HEK293 (cell line): ENCODE results near the gene C17orf113.
"Not testable (repeated sequence)": the region's sequence is repeated elsewhere in the genome, so short reads cannot be mapped to it uniquely, and the experiment has no call there.

ENCODE experiments used
- CTCF ChIA-PET: fragments of 350-600 bp; formaldehyde crosslinking; extraction: SDS; loops from one replicate; lab custom pipeline; 2021; ENCODE audit warnings: antibody characterized with exemption; lab: Yijun Ruan, JAX
- POLR2A ChIA-PET: fragments of 300-600 bp; formaldehyde crosslinking; extraction: SDS; loops from one replicate; lab custom pipeline; 2020; ENCODE audit warnings: antibody characterized with exemption, inconsistent platforms; lab: Yijun Ruan, JAX
- H3K27ac ChIP-seq: fragments of 200-500 bp; sonication (Bioruptor generic); 2 replicates; pipeline ENCODE4 v1.5.1; 2014; ENCODE audit warnings: low read depth, low read length, control low read depth, inconsistent platforms; ENCODE audit errors: extremely low read depth
- H3K36me3 ChIP-seq, 2 experiments: fragments of 200-500 bp in 1 of 2; sonication (Bioruptor generic) in 1 of 2; 1 replicate in 1 of 2; 2 replicates in 1 of 2; pipeline ENCODE4 v1.5.1; 2014 to 2017; ENCODE audit warnings: inconsistent platforms in 2 of 2, low read length in 2 of 2; ENCODE audit not compliant: control insufficient read depth in 2 of 2, insufficient read depth in 1 of 2
- H3K4me1 ChIP-seq: fragments of 200-500 bp; sonication (Bioruptor generic); 2 replicates; pipeline ENCODE4 v1.5.1; 2014; ENCODE audit warnings: mild to moderate bottlenecking, low read length, inconsistent platforms; ENCODE audit not compliant: control insufficient read depth, insufficient read depth
- H3K4me3 ChIP-seq: 2 replicates; pipeline ENCODE4 v1.5.1; 2011; ENCODE audit warnings: low read depth, mild to moderate bottlenecking, control low read depth, low read length, moderate library complexity
- H3K9me3 ChIP-seq: fragments of 200-500 bp; sonication (Bioruptor generic); 2 replicates; pipeline ENCODE4 v1.5.1; 2014; ENCODE audit warnings: low read depth, low read length, inconsistent platforms; ENCODE audit not compliant: control insufficient read depth, insufficient read depth
- HIC1 ChIP-seq: fragments of 450-650 bp; formaldehyde crosslinking; IDR thresholded peaks from 2 replicates; pipeline ENCODE4 v1.5.1; 2016; ENCODE audit warnings: missing biosample characterization, missing genetic modification characterization
- KLF17 ChIP-seq: fragments of 450-650 bp; formaldehyde crosslinking; IDR thresholded peaks from 2 replicates; pipeline ENCODE4 v1.5.1; 2016; ENCODE audit warnings: missing biosample characterization, missing genetic modification characterization
- KLF9 ChIP-seq: fragments of 450-650 bp; formaldehyde crosslinking; IDR thresholded peaks from 2 replicates; pipeline ENCODE4 v1.5.1; 2016; ENCODE audit warnings: missing biosample characterization, missing genetic modification characterization, low read depth
- MYNN ChIP-seq: fragments of 450-650 bp; formaldehyde crosslinking; IDR thresholded peaks from 2 replicates; pipeline ENCODE4 v1.5.1; 2016; ENCODE audit warnings: missing biosample characterization, missing genetic modification characterization, borderline replicate concordance
- ZBTB8A ChIP-seq: fragments of 450-650 bp; formaldehyde crosslinking; IDR thresholded peaks from 2 replicates; pipeline ENCODE4 v1.5.1; 2016; ENCODE audit warnings: missing biosample characterization, missing genetic modification characterization
- ZNF18 ChIP-seq: fragments of 450-650 bp; formaldehyde crosslinking; IDR thresholded peaks from 2 replicates; pipeline ENCODE4 v1.5.1; 2016; ENCODE audit warnings: missing biosample characterization, missing genetic modification characterization
- ZNF184 ChIP-seq: fragments of 450-650 bp; IDR thresholded peaks from 2 replicates; pipeline ENCODE4 v1.5.1; 2018; ENCODE audit warnings: missing biosample characterization, mild to moderate bottlenecking, missing genetic modification characterization
- ZNF449 ChIP-seq: fragments of 450-650 bp; formaldehyde crosslinking; IDR thresholded peaks from 2 replicates; pipeline ENCODE4 v1.5.1; 2017; ENCODE audit warnings: missing biosample characterization, mild to moderate bottlenecking, missing genetic modification characterization, moderate library complexity
- ZNF610 ChIP-seq: fragments of 450-650 bp; formaldehyde crosslinking; IDR thresholded peaks from 2 replicates; pipeline ENCODE4 v1.5.1; 2016; ENCODE audit warnings: missing biosample characterization, missing genetic modification characterization, borderline replicate concordance
- ZSCAN5A ChIP-seq: fragments of 450-650 bp; formaldehyde crosslinking; IDR thresholded peaks from 2 replicates; pipeline ENCODE4 v1.5.1; 2016; ENCODE audit warnings: missing biosample characterization, missing genetic modification characterization

The C17orf113 gene

GRCh38 chr17:42016941-42017865 is 33.2 kb downstream of the C17orf113 start, which contains the start of gene DNAJC7 (continued):
- TF ChIP-seq ZSCAN5A (tag by site-specific recombination): 0 out of 2 replicates have a peak, but pooled peaks have one; percentile 61
- TF ChIP-seq, all 188 proteins: peak for 76

GRCh38 chr17:42016411-42016831 is 34.0 kb downstream of the C17orf113 start:
- TF ChIP-seq ZNF610 (tag by site-specific recombination) (no peak), HIC1 (tag by site-specific recombination) (0 out of 2 replicates have a peak, but pooled peaks have one; percentile 31)
- Histone ChIP-seq H3K27ac (peak overlapping the region; percentile 91), H3K4me1 (peaks cover 3% of the 10 kb centered on the region; the same call in 1 of the 2 replicates), H3K9me3 (no peaks in the 10 kb centered on the region), H3K4me3 (peak overlapping the region; percentile 79), H3K36me3 (peaks cover 7 to 15% of the 10 kb centered on the region in 2 experiments; a peak in 2 of 3 replicates)
- POLR2A ChIA-PET: interaction anchor here (0.9 to 5.4 kb wide), 11 partner anchors 10 to 406 kb away, joined by 3 to 50 read pairs (median 7); partner anchors contain the start of genes ACLY, CAVIN1 and CNP
- CTCF ChIA-PET: interaction anchor here (0.7 to 12.6 kb wide), 11 partner anchors 9 to 166 kb away, joined by 3 to 260 read pairs (median 4); partner anchors contain the start of genes ACLY, CNP, DHX58 and HSPB9

- POLR2A ChIA-PET, H3K4me1 ChIP-seq, H3K27ac ChIP-seq, H3K9me3 ChIP-seq, H3K4me3 ChIP-seq: not testable (repeated sequence)
- peaks cover 10 to 22% of the 10 kb centered on the region in 2 experiments for H3K36me3 ChIP-seq
- CTCF ChIA-PET: interaction anchor here (0.8 kb wide), 1 partner anchor 51 kb away, joined by 4 read pairs; no protein-coding TSS in a partner anchor
These were observed 36.7 kb downstream of the C17orf113 start for GRCh38 chr17:42013740-42014139.

GRCh38 chr17:42012363-42012762 is 38.0 kb downstream of the C17orf113 start:
- 0 out of 2 replicates have a peak, but pooled peaks have one; percentile 27 for TF ChIP-seq ZNF18 (tag by site-specific recombination)
- ChIA-PET CTCF (interaction anchor here (1.2 kb wide), 1 partner anchor 89 kb away, joined by 4 read pairs; no protein-coding TSS in a partner anchor), POLR2A (interaction anchor here (0.8 kb wide), 1 partner anchor 8 kb away, joined by 3 read pairs; the partner anchor contains the start of gene NKIRAS2)
- H3K36me3 ChIP-seq: peaks cover 19 to 24% of the 10 kb centered on the region in 2 experiments
- not testable (repeated sequence) for H3K27ac ChIP-seq, H3K4me3 ChIP-seq, H3K4me1 ChIP-seq, H3K9me3 ChIP-seq

GRCh38 chr17:42010898-42011516 is 39.4 kb downstream of the C17orf113 start:
- POLR2A ChIA-PET: no interaction called here
- CTCF ChIA-PET: interaction anchor here (0.6 kb wide), 1 partner anchor 99 kb away, joined by 5 read pairs; no protein-coding TSS in a partner anchor
- Histone ChIP-seq H3K36me3 (peaks cover 24 to 25% of the 10 kb centered on the region in 2 experiments), H3K4me3 (no peak overlapping the region), H3K9me3 (no peaks in the 10 kb centered on the region), H3K27ac (no peak overlapping the region), H3K4me1 (peaks cover 5% of the 10 kb centered on the region; the same call in 1 of the 2 replicates)
- TF ChIP-seq KLF17 (tag by site-specific recombination) (no peak), KLF9 (tag by site-specific recombination) (no peak), ZNF184 (tag by site-specific recombination) (peak; percentile 94), ZBTB8A (tag by site-specific recombination) (no peak), ZNF449 (tag by site-specific recombination) (no peak), MYNN (no peak)
